Keratinocyte (primary cell): ENCODE measurements around the gene IRX2. TPM values are rescaled to one million over a fixed set of nuclear protein-coding genes. Genes with fewer than 3 reads are reported as not detected.

Source experiments
- DNase-seq: peaks from one replicate; pipeline ENCODE4 v3.0.0-alpha.2; 2011; ENCODE audit warnings: low read depth, missing footprints, low spot score
- FAIRE-seq: peaks from 2 replicates; lab custom pipeline; 2011; peaks lifted over from hg19 to GRCh38; lab: Jason Lieb, UNC
- H2AFZ ChIP-seq: 2 replicates; pipeline ENCODE4 v1.6.0; 2012; ENCODE audit warnings: low read length, control low read depth, inconsistent platforms; ENCODE audit not compliant: control insufficient read depth
- H3K27ac ChIP-seq: 2 replicates; pipeline ENCODE4 v1.5.1; 2011; ENCODE audit warnings: low read length; ENCODE audit not compliant: control insufficient read depth, insufficient read depth
- H3K27me3 ChIP-seq: 3 replicates; pipeline ENCODE4 v1.6.0; 2011; ENCODE audit warnings: low read length; ENCODE audit not compliant: control insufficient read depth, insufficient read depth; ENCODE audit errors: extremely low read depth
- H3K36me3 ChIP-seq, 2 experiments: 2 replicates in 1 of 2; 3 replicates in 1 of 2; pipeline ENCODE4 v1.5.1; 2011; ENCODE audit warnings: low read length in 2 of 2, mild to moderate bottlenecking in 1 of 2; ENCODE audit not compliant: control insufficient read depth in 2 of 2, insufficient read depth in 2 of 2; ENCODE audit errors: extremely low read depth in 1 of 2
- H3K4me1 ChIP-seq: 3 replicates; pipeline ENCODE4 v1.5.1; 2011; ENCODE audit warnings: low read length; ENCODE audit not compliant: control insufficient read depth, insufficient read depth; ENCODE audit errors: extremely low read depth
- H3K4me2 ChIP-seq: 3 replicates; pipeline ENCODE4 v1.6.0; 2011; ENCODE audit warnings: low read depth, low read length; ENCODE audit not compliant: control insufficient read depth, insufficient read depth; ENCODE audit errors: extremely low read depth
- H3K4me3 ChIP-seq, 3 experiments: fragments of 200-600 bp in 1 of 3; sonication (generic) in 1 of 3; 2 replicates in 2 of 3; 3 replicates in 1 of 3; pipeline ENCODE4 v1.5.1; 2011 to 2016; ENCODE audit warnings: low read length in 3 of 3, mild to moderate bottlenecking in 3 of 3, control low read depth in 2 of 3, inconsistent platforms in 1 of 3, low read depth in 1 of 3, mixed read lengths in 1 of 3, mixed run types in 1 of 3, moderate library complexity in 1 of 3; ENCODE audit not compliant: control insufficient read depth in 2 of 3, insufficient read depth in 2 of 3; ENCODE audit errors: extremely low read depth in 1 of 3
- H3K79me2 ChIP-seq: 2 replicates; pipeline ENCODE4 v1.6.0; 2012; ENCODE audit warnings: low read length; ENCODE audit not compliant: control insufficient read depth, insufficient read depth
- H3K9ac ChIP-seq: 3 replicates; pipeline ENCODE4 v1.6.0; 2011; ENCODE audit warnings: low read length; ENCODE audit not compliant: control insufficient read depth, insufficient read depth; ENCODE audit errors: extremely low read depth
- H3K9me1 ChIP-seq: 3 replicates; pipeline ENCODE4 v1.6.0; 2011; ENCODE audit warnings: low read length; ENCODE audit not compliant: control insufficient read depth, insufficient read depth; ENCODE audit errors: extremely low read depth
- H3K9me3 ChIP-seq: 2 replicates; pipeline ENCODE4 v1.5.1; 2012; ENCODE audit warnings: low read depth, low read length; ENCODE audit not compliant: control insufficient read depth
- H4K20me1 ChIP-seq: 3 replicates; pipeline ENCODE4 v1.6.0; 2011; ENCODE audit warnings: low read length; ENCODE audit not compliant: control insufficient read depth, insufficient read depth; ENCODE audit errors: extremely low read depth
- CTCF ChIP-seq, 3 experiments: IDR thresholded peaks in 1 of 3; conservative IDR thresholded peaks in 1 of 3; optimal IDR thresholded peaks in 1 of 3; 2 replicates in 2 of 3; 3 replicates in 1 of 3; pipeline versions ENCODE3 to v1.5.1; 2011; ENCODE audit warnings: low read length in 3 of 3, mild to moderate bottlenecking in 3 of 3, moderate library complexity in 2 of 3, control low read depth in 1 of 3, inconsistent platforms in 1 of 3; ENCODE audit not compliant: insufficient read depth in 2 of 3; ENCODE audit errors: extremely low read depth in 1 of 3
- EZH2 ChIP-seq: IDR thresholded peaks from one replicate; pipeline ENCODE4 v1.6.1; 2012; ENCODE audit warnings: inconsistent platforms, mild to moderate bottlenecking, low read length, moderate library complexity
- dilution Hi-C: fragments of 300-500 bp; cut with MboI; formaldehyde crosslinking; loops from one replicate; pipeline ENCODE4 v1.7.0; 2020; ENCODE audit warnings: low sequenced_read_pairs; ENCODE audit not compliant: extremely low pct_ligation_motif_present
- polyA plus RNA-seq, 5 experiments: library from polyadenylated mRNA; depleted of rRNA in 3 of 5; stranded (reverse) in 3 of 5; stranded (forward) in 1 of 5; unstranded in 1 of 5; fragments of >200 nt; gene quantifications; 1 replicate in 1 of 5; 2 replicates in 3 of 5; 3 replicates in 1 of 5; pipeline versions ENCODE4 v1.2.1 to v1.2.3, GENCODE V29; 2011 to 2012; ENCODE audit warnings: missing spikeins in 2 of 5, low read depth in 1 of 5, low replicate concordance in 1 of 5

The IRX2 gene
- polyA plus RNA-seq, 1 donor (not counting 4 experiments of a cell fraction or from before 2014, with no cell fraction given) = 27.1 TPM

GRCh38 chr5:2703615-2704014 lies 47.9 kb downstream of the IRX2 start:
- no peak overlapping the region for H3K4me2 ChIP-seq
- peaks cover 4% of the 10 kb centered on the region for H3K27me3 ChIP-seq
- H3K4me1 ChIP-seq = no peaks in the 10 kb centered on the region
- H3K36me3 ChIP-seq = no peaks in the 10 kb centered on the region
- H3K9ac ChIP-seq = no peak overlapping the region
- TF ChIP-seq CTCF (optimal IDR thresholded peaks at IDR 0.05 in 1 of 3, IDR thresholded peaks at IDR 0.05 in 1 of 3, conservative IDR thresholded peaks at IDR 0.05 in 1 of 3; ENCODE audit: extremely low read depth in 1 of 3, insufficient read depth in 2 of 3, low read length in 3 of 3) (no peak), EZH2 (no peak)
- H3K79me2 ChIP-seq = no peaks in the 10 kb centered on the region
- no peak overlapping the region for H3K4me3 ChIP-seq
- no peaks in the 10 kb centered on the region for H3K9me1 ChIP-seq
- no peaks in the 10 kb centered on the region for H3K9me3 ChIP-seq
- no peak overlapping the region for H3K27ac ChIP-seq
- FAIRE-seq (no peak), DNase-seq (no peak)
- H2AFZ ChIP-seq = no peak overlapping the region
- H4K20me1 ChIP-seq = no peaks in the 10 kb centered on the region
- dilution Hi-C loops = no loop called here

- Histone ChIP-seq H3K27ac (no peak overlapping the region), H3K4me1 (no peaks in the 10 kb centered on the region), H3K4me3 (no peak overlapping the region), H2AFZ (no peak overlapping the region), H3K36me3 (no peaks in the 10 kb centered on the region), H4K20me1 (no peaks in the 10 kb centered on the region), H3K9me3 (no peaks in the 10 kb centered on the region), H3K9me1 (no peaks in the 10 kb centered on the region), H3K27me3 (peaks cover 4% of the 10 kb centered on the region), H3K9ac (no peak overlapping the region), H3K79me2 (no peaks in the 10 kb centered on the region), H3K4me2 (no peak overlapping the region)
- dilution Hi-C loops = no loop called here
- no peak for DNase-seq
- TF ChIP-seq EZH2 = no peak
- no peak for TF ChIP-seq CTCF (optimal IDR thresholded peaks at IDR 0.05 in 1 of 3, IDR thresholded peaks at IDR 0.05 in 1 of 3, conservative IDR thresholded peaks at IDR 0.05 in 1 of 3; ENCODE audit: extremely low read depth in 1 of 3, insufficient read depth in 2 of 3, low read length in 3 of 3)
- no peak for FAIRE-seq
Measured at GRCh38 chr5:2703041-2703440, 48.4 kb downstream of the IRX2 start.
